HG02970 (cell line): ENCODE data around the gene MTFMT.
A peak's percentile ranks its signal among the peaks of the same experiment; 100 is the strongest.

Experiments used
- ATAC-seq: cut with Tn5 transposase; IDR thresholded peaks from one replicate; pipeline ENCODE4 v1.9.1; 2021; ENCODE audit warnings: mild to moderate bottlenecking, moderate library complexity, moderate number of reproducible peaks; ENCODE audit not compliant: unreplicated experiment, low FRiP score

The MTFMT gene

GRCh38 chr15:64989416-64990167 lies 39.8 kb downstream of the MTFMT start, which contains the start of gene SPG21:
Gene SPG21, minus strand, starts transcription at chr15:64989914. Its CDS starts 6,345 bp downstream, at chr15:64983569.
- ATAC-seq, result peak; percentile 93

DNA sequence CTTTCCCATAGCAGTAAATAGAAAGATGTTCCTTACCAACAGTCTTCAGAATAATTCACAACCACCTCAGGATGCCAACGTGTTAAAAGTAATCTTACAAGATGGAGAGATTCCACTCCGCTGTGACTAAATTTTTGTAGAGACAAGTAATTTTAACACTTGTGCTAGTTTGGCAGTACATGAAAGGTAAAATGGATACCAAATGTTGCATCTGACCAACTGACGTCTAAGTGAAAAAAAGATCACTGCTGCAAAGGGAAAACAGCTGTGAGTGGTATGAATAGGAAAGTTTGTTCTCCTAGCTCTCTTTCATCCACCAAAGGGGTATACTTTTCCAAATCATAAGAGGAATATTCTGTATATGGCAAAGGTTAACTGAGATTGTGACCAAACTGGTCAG lies 42.3 kb downstream of the MTFMT start:
- ATAC-seq, result no peak

DNA sequence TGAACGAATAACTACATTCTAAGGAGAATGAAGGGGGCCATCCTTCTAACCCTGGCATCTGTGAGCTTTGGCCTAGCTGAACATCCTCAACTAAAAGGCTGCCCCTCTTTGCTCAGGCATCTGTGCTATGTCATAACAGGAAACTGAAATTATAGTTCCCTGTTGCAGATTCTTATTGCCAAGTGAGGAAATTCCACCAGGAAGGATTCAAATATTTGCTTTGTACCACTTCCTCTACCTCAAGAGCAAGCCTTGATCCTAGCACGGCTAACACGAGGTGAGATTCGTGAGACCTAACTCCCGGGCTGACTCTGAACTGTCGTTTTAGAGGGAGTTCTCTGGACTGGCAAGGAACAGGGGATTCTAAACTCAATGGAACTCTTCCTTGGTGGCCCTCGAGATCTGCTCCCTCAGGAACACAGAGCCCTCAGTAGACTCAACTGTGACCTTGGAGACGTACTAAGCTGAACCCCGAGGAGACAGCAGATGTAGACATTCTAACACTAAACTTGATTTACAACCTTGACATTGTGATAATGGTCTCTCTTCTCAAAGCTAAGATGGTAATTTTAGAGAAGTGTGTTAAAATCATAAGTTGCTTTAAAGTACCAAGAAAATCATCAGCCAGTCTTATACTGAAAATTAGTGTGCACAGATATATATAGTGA lies 43.9 kb downstream of the MTFMT start:
- no peak for ATAC-seq

DNA sequence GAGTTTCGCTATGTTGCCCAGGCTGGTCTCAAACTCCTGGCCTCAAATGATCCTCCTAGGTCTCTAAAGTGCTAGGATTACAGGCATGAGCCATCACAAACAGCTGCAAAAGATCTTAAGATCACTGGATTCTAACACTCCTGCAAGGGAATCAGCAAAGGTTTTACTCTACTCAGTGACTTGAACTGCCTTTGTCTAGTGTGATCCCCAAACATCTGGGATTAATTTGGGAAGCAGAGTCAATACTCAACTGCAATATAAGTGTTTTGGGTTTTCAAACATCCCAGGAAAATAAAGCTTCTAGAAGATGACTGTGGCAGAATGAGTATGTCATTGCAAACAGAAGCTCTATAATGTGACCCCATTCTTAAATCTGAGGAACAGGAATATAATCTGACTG lies 47.0 kb downstream of the MTFMT start:
- no peak for ATAC-seq

DNA sequence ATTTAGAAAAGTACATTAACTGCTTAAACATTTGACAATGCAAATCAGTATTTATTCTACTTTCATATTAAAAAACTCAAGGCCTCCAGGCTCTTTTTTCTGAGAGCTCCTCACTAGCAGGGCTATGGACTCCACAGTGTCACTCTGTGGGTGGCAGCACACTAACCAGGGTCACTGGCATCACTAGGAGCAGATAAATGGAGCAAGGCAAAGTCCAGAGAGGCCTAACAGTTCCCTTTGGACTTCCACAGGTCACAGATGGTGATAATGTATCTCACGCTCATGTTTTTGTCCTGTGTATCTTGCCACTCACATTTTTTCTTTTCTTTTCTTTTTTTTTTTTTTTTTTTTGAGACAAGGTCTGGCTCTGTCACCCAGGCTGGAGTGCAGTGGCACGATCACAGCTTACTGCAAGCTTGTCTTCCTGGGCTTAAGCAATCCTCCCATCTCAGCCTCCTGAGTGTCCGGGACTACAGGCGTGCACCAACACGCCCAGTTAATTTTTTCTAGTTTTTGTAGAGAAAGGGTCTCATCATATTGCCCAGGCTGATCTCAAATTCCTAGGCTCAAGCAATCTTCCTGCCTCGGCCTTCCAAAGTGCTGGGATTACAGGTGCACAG lies 47.5 kb downstream of the MTFMT start:
- ATAC-seq, result no peak

DNA sequence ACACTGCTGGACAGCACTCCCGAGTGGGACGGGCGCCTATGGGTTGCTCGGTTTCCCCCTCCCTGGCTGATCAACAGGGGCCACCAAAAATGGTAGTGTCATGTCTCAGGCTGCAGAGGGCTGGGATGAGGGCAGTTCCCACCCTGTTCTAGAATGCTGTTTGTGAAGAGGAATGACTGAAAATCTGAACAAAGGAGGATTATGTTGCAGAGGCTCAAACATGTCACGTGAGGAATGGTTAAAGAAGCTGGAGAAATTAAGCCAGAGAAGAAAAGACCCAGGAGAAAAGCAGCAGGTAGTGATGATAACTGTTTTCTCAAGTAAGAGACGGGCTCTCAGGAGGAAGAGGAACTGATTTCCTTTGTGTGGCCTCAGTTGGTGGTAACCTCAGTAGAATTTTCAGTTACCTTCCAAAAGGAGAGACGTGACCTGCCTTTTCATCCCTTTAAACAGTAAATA lies 50.2 kb downstream of the MTFMT start:
- no peak for ATAC-seq

- ATAC-seq, result no peak
These were observed 54.0 kb downstream of the MTFMT start for GRCh38 chr15:64975390-64975789.

DNA sequence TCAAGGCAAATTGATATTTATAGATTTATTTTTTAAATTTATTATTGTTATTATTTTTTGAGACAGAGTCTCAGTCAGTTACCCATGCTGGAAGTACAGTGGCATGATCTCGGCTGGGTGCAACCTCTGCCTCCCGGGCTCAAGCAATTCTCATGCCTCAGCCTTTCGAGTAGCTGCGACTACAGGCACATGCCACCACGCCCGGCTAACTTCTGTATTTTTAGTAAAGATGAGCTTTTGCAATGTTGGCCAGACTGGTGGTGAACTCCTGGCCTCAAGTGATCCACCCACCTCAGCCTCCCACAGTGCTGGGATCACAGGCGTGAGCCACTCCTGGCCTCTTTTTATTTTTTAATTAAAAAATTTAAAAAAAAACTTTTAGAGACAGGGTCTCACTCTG lies 58.7 kb downstream of the MTFMT start:
- ATAC-seq, result no peak

DNA sequence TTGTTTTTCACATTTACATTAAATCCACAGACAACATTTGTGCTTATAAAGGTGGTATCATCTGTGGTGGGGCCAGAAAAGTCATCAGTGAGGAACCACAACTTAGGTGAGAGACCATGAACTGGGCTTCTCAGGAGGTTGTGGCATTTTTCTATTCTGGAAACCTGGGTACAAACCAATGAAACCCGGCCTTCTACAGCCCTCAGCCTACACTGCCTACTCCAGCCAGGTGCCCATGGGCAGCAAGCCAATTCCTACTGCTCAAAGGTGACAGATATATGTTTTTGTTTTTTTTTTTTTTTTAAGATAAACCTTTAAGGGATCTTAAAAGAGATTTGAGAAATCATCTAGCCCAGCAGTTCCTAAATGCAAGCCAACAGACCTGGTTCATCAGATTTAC lies 60.0 kb downstream of the MTFMT start:
- no peak for ATAC-seq

DNA sequence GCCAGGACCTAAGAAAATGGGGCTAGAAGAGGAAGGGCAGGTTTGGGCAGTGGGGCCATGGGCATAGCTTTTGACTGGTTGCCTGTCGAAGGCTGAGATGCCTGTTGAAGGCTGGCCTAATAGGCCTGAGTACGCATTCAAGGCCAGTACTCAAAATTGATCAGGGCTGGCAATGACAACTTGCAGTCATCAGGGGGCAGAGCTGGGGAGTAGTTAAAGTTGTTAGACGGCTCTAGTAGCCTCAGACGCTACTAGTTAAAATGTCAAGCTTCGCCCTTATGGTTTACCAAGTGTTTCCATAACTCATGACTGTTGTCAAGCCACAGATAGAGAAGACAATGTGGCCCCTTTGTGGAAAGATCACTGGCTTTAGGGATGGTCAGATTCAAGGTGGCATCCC lies 68.4 kb downstream of the MTFMT start:
- ATAC-seq, result no peak

- ATAC-seq, result no peak
These were observed 69.3 kb downstream of the MTFMT start for GRCh38 chr15:64960153-64960552.

- no peak for ATAC-seq
These were observed 70.3 kb downstream of the MTFMT start for GRCh38 chr15:64959128-64959527.

DNA sequence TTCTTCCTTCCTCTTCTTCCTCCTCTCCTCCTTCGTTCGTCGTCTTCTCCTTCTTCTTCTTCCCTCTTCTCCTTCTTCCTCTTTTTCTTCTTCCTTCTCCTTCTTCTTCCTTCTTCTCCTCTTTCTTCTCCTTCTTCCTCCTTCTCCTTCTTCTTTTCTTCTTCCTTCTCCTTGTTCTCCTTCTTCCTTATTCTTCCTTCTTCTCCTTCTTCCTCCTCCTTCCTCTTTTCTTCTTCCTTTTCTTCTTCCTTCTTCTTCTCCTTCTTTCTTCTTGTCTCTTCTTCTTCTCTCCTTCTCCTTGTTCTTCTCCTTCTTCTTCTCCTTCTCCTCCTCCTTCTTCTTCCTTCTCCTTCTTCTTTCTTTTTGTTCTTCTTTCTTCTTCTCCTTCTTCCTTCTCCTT lies 75.0 kb downstream of the MTFMT start:
- ATAC-seq, result no peak

DNA sequence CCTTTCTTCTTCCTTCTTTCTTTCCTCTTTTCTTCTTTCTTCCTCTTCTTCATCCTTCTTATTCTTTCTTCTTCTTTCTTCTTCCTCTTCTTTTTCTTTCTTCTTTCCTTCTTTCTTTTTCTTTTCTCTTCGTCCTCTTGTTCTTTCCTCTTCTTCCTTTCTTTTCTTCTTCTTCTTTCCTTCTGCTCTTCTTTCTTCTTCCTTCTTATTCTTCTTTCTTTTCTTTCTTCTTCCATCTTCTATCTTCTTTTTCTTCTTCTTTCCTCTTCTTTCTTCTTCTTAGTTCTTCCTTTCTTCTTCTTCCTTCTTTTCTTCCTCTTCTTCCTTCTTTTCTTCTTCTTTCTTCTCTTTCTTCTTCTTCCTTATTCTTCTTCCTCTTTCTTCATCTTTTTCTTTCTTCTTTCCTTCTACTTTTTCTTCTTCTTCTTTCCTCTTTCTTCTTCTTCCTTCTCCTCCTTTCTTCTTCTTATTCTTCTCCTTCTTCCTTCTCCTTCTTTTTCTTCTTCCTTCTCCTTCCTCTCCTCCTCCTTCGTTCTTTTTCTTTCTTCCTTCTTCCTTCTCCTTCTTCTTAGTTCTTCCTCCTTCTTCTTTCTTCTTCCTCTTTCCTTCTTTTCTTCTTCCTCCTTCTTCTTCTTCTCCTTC lies 77.5 kb downstream of the MTFMT start:
- no peak for ATAC-seq
